Measurements from ENCODE around the gene AGMO.

AGMO gene

GRCh38 chr7:15464667-15465121, 97.1 kb downstream of the AGMO start:
- no peak overlapping the region for H3K27ac ChIP-seq
- TF ChIP-seq CTCF (IDR thresholded peaks at IDR 0.05; ENCODE audit: low read depth, low read length): no peak
- H3K9me3 ChIP-seq (ENCODE audit: severe bottlenecking): no peaks in the 10 kb centered on the region
- no peaks in the 10 kb centered on the region for H3K36me3 ChIP-seq
- no peak for DNase-seq
- no peaks in the 10 kb centered on the region for H3K27me3 ChIP-seq (ENCODE audit: insufficient read depth, low read depth, severe bottlenecking)
- H3K4me3 ChIP-seq (ENCODE audit: low read depth, low read length): no peak overlapping the region

GRCh38 chr7:15463801-15464666, 97.8 kb downstream of the AGMO start:
- TF ChIP-seq CTCF (IDR thresholded peaks at IDR 0.05; ENCODE audit: low read depth, low read length): no peak

GRCh38 chr7:15462721-15463389, 99.0 kb downstream of the AGMO start:
- no peak for TF ChIP-seq CTCF (IDR thresholded peaks at IDR 0.05; ENCODE audit: low read depth, low read length)
- H3K27ac ChIP-seq: no peak overlapping the region
- no peaks in the 10 kb centered on the region for H3K27me3 ChIP-seq (ENCODE audit: insufficient read depth, low read depth, severe bottlenecking)
- no peak overlapping the region for H3K4me3 ChIP-seq (ENCODE audit: low read depth, low read length)
- no peaks in the 10 kb centered on the region for H3K9me3 ChIP-seq (ENCODE audit: severe bottlenecking)
- no peak for DNase-seq
- H3K36me3 ChIP-seq: no peaks in the 10 kb centered on the region

More at GRCh38 chr7:15463801-15464666, 97.8 kb downstream of the AGMO start:
- no peaks in the 10 kb centered on the region for H3K36me3 ChIP-seq
- no peaks in the 10 kb centered on the region for H3K27me3 ChIP-seq (ENCODE audit: insufficient read depth, low read depth, severe bottlenecking)
- no peak for DNase-seq
- H3K4me3 ChIP-seq (ENCODE audit: low read depth, low read length): no peak overlapping the region
- H3K9me3 ChIP-seq (ENCODE audit: severe bottlenecking): no peaks in the 10 kb centered on the region
- no peak overlapping the region for H3K27ac ChIP-seq

GRCh38 chr7:15461576-15461975, 100.2 kb downstream of the AGMO start:
- Histone ChIP-seq H3K27me3 (ENCODE audit: insufficient read depth, low read depth, severe bottlenecking) (no peaks in the 10 kb centered on the region), H3K4me3 (ENCODE audit: low read depth, low read length) (no peak overlapping the region), H3K9me3 (ENCODE audit: severe bottlenecking) (no peaks in the 10 kb centered on the region), H3K36me3 (no peaks in the 10 kb centered on the region), H3K27ac (no peak overlapping the region)
- TF ChIP-seq CTCF (IDR thresholded peaks at IDR 0.05; ENCODE audit: low read depth, low read length): no peak
- DNase-seq: no peak

- Histone ChIP-seq H3K27ac (no peak overlapping the region), H3K9me3 (ENCODE audit: severe bottlenecking) (no peaks in the 10 kb centered on the region), H3K27me3 (ENCODE audit: insufficient read depth, low read depth, severe bottlenecking) (no peaks in the 10 kb centered on the region), H3K4me3 (ENCODE audit: low read depth, low read length) (no peak overlapping the region), H3K36me3 (no peaks in the 10 kb centered on the region)
- DNase-seq: no peak
- no peak for TF ChIP-seq CTCF (IDR thresholded peaks at IDR 0.05; ENCODE audit: low read depth, low read length)
Measured at GRCh38 chr7:15459018-15459615, 102.7 kb downstream of the AGMO start.

Measured in WERI-Rb-1 (cell line).